K562 (cell line): Measurements from ENCODE around the gene TYW5. TPM values are rescaled to one million over a fixed set of nuclear protein-coding genes. Genes with fewer than 3 reads are reported as not detected.

Source experiments
- CBX3 ChIP-seq, 2 experiments: IDR thresholded peaks; 1 replicate in 1 of 2; 2 replicates in 1 of 2; pipeline ENCODE4 v1.6.1; 2012; ENCODE audit warnings: inconsistent platforms in 2 of 2, low read length in 2 of 2, borderline replicate concordance in 1 of 2, control low read depth in 1 of 2
- CHD2 ChIP-seq: IDR thresholded peaks from 2 replicates; pipeline ENCODE4 v1.6.1; 2011; ENCODE audit warnings: low read depth, low read length
- EHMT2 ChIP-seq: fragments of 450-650 bp; IDR thresholded peaks from 2 replicates; pipeline ENCODE4 v1.6.1; 2018; ENCODE audit warnings: antibody characterized with exemption
- ELF1 ChIP-seq: fragments of 200-800 bp; sonication (Bioruptor generic); IDR thresholded peaks from 2 replicates; pipeline ENCODE4 v1.6.1; 2016; ENCODE audit warnings: missing genetic modification characterization, missing compliant biosample characterization
- ETV1 ChIP-seq: fragments of 450-650 bp; conservative IDR thresholded peaks from 2 replicates; pipeline ENCODE4 v1.6.1; 2016; ENCODE audit warnings: missing genetic modification characterization, control low read depth, low read depth, missing compliant biosample characterization
- GABPA ChIP-seq: fragments of 200-800 bp; sonication (Bioruptor generic); conservative IDR thresholded peaks from 2 replicates; pipeline ENCODE4 v1.6.1; 2016; ENCODE audit warnings: low read depth, missing genetic modification characterization, missing compliant biosample characterization
- KLF10 ChIP-seq: fragments of 250-450 bp; sonication (Bioruptor Pico); IDR thresholded peaks from 2 replicates; pipeline ENCODE4 v1.6.1; 2021; ENCODE audit warnings: matching md5 sums
- KLF6 ChIP-seq: fragments of 250-450 bp; sonication (Bioruptor Pico); IDR thresholded peaks from 2 replicates; pipeline ENCODE4 v1.4.0; 2020; ENCODE audit warnings: mild to moderate bottlenecking, moderate library complexity, borderline replicate concordance
- MEF2D ChIP-seq: conservative IDR thresholded peaks from 2 replicates; pipeline ENCODE4 v1.6.1; 2016; ENCODE audit warnings: low read depth, missing genetic modification characterization, missing compliant biosample characterization
- MYC ChIP-seq, 2 experiments: fragments of 250-450 bp in 1 of 2; sonication (Bioruptor Pico) in 1 of 2; IDR thresholded peaks; 2 replicates each; pipeline versions ENCODE4 v1.5.1 to v1.6.1; 2012 to 2021; ENCODE audit warnings: low read depth in 2 of 2, borderline replicate concordance in 1 of 2, improper control_type of control experiment in 1 of 2, low read length in 1 of 2, mild to moderate bottlenecking in 1 of 2, moderate library complexity in 1 of 2
- NCOA1 ChIP-seq: fragments of 450-650 bp; IDR thresholded peaks from 2 replicates; pipeline ENCODE4 v1.6.1; 2016; ENCODE audit warnings: low read depth
- RAD21 ChIP-seq, 2 experiments: fragments of 250-450 bp in 1 of 2; fragments of 450-650 bp in 1 of 2; sonication (Bioruptor Pico) in 1 of 2; formaldehyde crosslinking in 1 of 2; IDR thresholded peaks in 1 of 2; conservative IDR thresholded peaks in 1 of 2; 2 replicates each; pipeline versions ENCODE4 v1.4.0 to v1.8.0; 2020 to 2022; ENCODE audit warnings: mild to moderate bottlenecking in 2 of 2, moderate library complexity in 1 of 2
- THRAP3 ChIP-seq: fragments of 450-650 bp; IDR thresholded peaks from 2 replicates; pipeline ENCODE4 v1.6.1; 2016; ENCODE audit warnings: mild to moderate bottlenecking, inconsistent platforms, borderline replicate concordance
- ZNF239 ChIP-seq: fragments of 250-450 bp; sonication (Bioruptor Pico); IDR thresholded peaks from 2 replicates; pipeline ENCODE4 v1.4.0; 2020; ENCODE audit warnings: mild to moderate bottlenecking
- ZNF444 ChIP-seq: fragments of 250-450 bp; sonication (Bioruptor Pico); IDR thresholded peaks from 2 replicates; pipeline ENCODE4 v1.4.0; 2020; ENCODE audit warnings: mild to moderate bottlenecking, moderate library complexity
- ZNF780A ChIP-seq: fragments of 250-450 bp; sonication (Bioruptor Pico); IDR thresholded peaks from 2 replicates; pipeline ENCODE4 v1.5.0; 2021; ENCODE audit warnings: mild to moderate bottlenecking
- polyA plus RNA-seq, 8 experiments: library from polyadenylated mRNA; depleted of rRNA in 4 of 8; stranded (reverse) in 5 of 8; unstranded in 3 of 8; fragments of >200 nt; fragmentation: Nextera tagmentation in 2 of 8; fragmentation: Illumina TruSeq in 1 of 8; extraction: Ambion mirVana in 2 of 8; extraction: Trizol in 1 of 8; gene quantifications; 2 replicates each; pipeline versions ENCODE4 v1.2.1 to v1.2.3, GENCODE V29; 2011 to 2014; ENCODE audit warnings: inconsistent platforms in 1 of 8, missing spikeins in 1 of 8
- total RNA-seq, 7 experiments: library from RNA; depleted of rRNA in 6 of 7; stranded (reverse); fragments of >200 nt in 6 of 7; fragmentation: Illumina TruSeq in 2 of 7; extraction: Trizol in 2 of 7; gene quantifications; 2 replicates each; pipeline versions ENCODE4 v1.2.1 to v1.2.3, GENCODE V29; 2011 to 2021; ENCODE audit warnings: low replicate concordance in 1 of 7
- TF ChIP-seq, protein P1 (sequence below), 3 experiments: IDR thresholded peaks in 2 of 3; conservative IDR thresholded peaks in 1 of 3; 2 replicates each; pipeline ENCODE4 v1.5.1; 2011 to 2012; ENCODE audit warnings: low read length in 3 of 3, mild to moderate bottlenecking in 3 of 3, control low read depth in 2 of 3, improper control_type of control experiment in 1 of 3, inconsistent platforms in 1 of 3, low read depth in 1 of 3, mixed read lengths in 1 of 3, moderate library complexity in 1 of 3; ENCODE audit not compliant: insufficient read depth in 2 of 3
- TF ChIP-seq, protein P2 (sequence below): fragments of 200-800 bp; sonication (Bioruptor generic); IDR thresholded peaks from 2 replicates; pipeline ENCODE4 v1.6.1; 2017; ENCODE audit warnings: missing genetic modification characterization, missing compliant biosample characterization
- TF ChIP-seq, protein P3 (sequence below), 2 experiments: fragments of 250-450 bp in 1 of 2; fragments of 450-650 bp in 1 of 2; sonication (Bioruptor Pico) in 1 of 2; IDR thresholded peaks; 2 replicates each; pipeline versions ENCODE4 v1.6.1 to v1.8.0; 2016 to 2021; ENCODE audit warnings: mild to moderate bottlenecking in 2 of 2, moderate library complexity in 2 of 2, missing compliant biosample characterization in 1 of 2, missing genetic modification characterization in 1 of 2

TYW5 gene
- total and polyA plus RNA-seq, 9 of the 15 experiments (the other 6 are each of a cell fraction or from before 2014, with no cell fraction given): 3.6 to 7.7 (median 4.6) TPM

DNA sequence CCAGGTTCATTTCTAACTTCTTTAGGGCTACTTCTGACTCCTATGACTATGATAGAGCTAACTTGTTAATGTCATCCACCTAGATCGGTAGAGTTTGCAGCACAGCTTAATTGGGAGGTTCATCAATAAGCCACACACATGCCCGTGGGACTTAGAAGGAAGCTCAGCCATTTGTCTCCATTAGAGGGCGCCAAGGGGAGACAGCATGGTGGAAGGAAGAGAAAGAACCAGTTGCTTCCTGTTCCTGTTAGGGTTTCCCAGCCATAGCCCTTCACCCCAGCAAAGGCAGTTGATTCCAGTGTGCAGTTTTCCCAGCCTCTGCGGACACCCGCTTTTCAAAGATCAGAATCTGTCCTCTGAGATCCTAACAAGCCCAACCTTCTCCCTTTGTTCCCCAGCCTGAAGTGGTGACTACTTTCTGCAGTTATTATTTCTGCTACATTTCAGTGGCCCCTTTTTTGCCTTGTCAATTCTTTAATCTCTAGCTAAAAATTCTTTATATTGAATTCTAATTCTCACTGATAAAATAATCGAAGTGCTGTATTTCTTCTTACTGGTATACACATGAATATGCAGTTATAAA lies 30.4 kb upstream of the TYW5 start (continued):
- TF ChIP-seq THRAP3: no peak
- peak; percentile 86 for TF ChIP-seq EHMT2
- TF ChIP-seq ZNF780A: no peak
- TF ChIP-seq CHD2: no peak
- TF ChIP-seq ELF1: peak; percentile 50
- peak in 1 of 2 experiments; percentile 84; a peak in 2 of 3 replicates for TF ChIP-seq CBX3 (IDR thresholded peaks at IDR 0.05; ENCODE audit: borderline replicate concordance in 1 of 2, low read length in 2 of 2)
- TF ChIP-seq, protein P1, sequence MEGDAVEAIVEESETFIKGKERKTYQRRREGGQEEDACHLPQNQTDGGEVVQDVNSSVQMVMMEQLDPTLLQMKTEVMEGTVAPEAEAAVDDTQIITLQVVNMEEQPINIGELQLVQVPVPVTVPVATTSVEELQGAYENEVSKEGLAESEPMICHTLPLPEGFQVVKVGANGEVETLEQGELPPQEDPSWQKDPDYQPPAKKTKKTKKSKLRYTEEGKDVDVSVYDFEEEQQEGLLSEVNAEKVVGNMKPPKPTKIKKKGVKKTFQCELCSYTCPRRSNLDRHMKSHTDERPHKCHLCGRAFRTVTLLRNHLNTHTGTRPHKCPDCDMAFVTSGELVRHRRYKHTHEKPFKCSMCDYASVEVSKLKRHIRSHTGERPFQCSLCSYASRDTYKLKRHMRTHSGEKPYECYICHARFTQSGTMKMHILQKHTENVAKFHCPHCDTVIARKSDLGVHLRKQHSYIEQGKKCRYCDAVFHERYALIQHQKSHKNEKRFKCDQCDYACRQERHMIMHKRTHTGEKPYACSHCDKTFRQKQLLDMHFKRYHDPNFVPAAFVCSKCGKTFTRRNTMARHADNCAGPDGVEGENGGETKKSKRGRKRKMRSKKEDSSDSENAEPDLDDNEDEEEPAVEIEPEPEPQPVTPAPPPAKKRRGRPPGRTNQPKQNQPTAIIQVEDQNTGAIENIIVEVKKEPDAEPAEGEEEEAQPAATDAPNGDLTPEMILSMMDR (IDR thresholded peaks at IDR 0.05 in 2 of 3, conservative IDR thresholded peaks at IDR 0.05 in 1 of 3; ENCODE audit: insufficient read depth in 2 of 3, low read depth in 1 of 3, low read length in 3 of 3): peak; percentile 64 to 74 (median 64)
- TF ChIP-seq ZNF239 (CRISPR knock-in tag): no peak
- TF ChIP-seq, protein P2, sequence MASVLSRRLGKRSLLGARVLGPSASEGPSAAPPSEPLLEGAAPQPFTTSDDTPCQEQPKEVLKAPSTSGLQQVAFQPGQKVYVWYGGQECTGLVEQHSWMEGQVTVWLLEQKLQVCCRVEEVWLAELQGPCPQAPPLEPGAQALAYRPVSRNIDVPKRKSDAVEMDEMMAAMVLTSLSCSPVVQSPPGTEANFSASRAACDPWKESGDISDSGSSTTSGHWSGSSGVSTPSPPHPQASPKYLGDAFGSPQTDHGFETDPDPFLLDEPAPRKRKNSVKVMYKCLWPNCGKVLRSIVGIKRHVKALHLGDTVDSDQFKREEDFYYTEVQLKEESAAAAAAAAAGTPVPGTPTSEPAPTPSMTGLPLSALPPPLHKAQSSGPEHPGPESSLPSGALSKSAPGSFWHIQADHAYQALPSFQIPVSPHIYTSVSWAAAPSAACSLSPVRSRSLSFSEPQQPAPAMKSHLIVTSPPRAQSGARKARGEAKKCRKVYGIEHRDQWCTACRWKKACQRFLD: 0 out of 2 replicates have a peak, but pooled peaks have one; percentile 29
- TF ChIP-seq ZNF444 (CRISPR knock-in tag): no peak
- TF ChIP-seq KLF6 (CRISPR knock-in tag): no peak
- TF ChIP-seq, protein P3, sequence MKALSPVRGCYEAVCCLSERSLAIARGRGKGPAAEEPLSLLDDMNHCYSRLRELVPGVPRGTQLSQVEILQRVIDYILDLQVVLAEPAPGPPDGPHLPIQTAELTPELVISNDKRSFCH (CRISPR knock-in tag; IDR thresholded peaks at IDR 0.05): no peak
- TF ChIP-seq, protein P3 (tag; IDR thresholded peaks at IDR 0.05): no peak
- no peak for TF ChIP-seq MEF2D (tag)
- peak; percentile 48 for TF ChIP-seq GABPA
- no peak for TF ChIP-seq KLF10 (CRISPR knock-in tag)
- peak; percentile 61; the same call in 1 of the 2 replicates for TF ChIP-seq MYC (IDR thresholded peaks at IDR 0.05; ENCODE audit: low read depth, low read length)
- no peak for TF ChIP-seq MYC (CRISPR knock-in tag; IDR thresholded peaks at IDR 0.05; ENCODE audit: borderline replicate concordance, low read depth)
- TF ChIP-seq RAD21 (CRISPR knock-in tag; conservative IDR thresholded peaks at IDR 0.05 in 1 of 2, IDR thresholded peaks at IDR 0.05 in 1 of 2): peak; percentile 64 to 72
- 0 out of 2 replicates have a peak, but pooled peaks have one; percentile 29 for TF ChIP-seq ETV1 (tag)
- TF ChIP-seq NCOA1: no peak
